AG04449 (cell line): ENCODE measurements around the gene PALLD.

ENCODE experiments used
- CTCF ChIA-PET: fragments of 350-600 bp; formaldehyde crosslinking; extraction: SDS; loops from one replicate; lab custom pipeline; 2021; ENCODE audit warnings: antibody characterized with exemption; lab: Yijun Ruan, JAX
- POLR2A ChIA-PET: fragments of 400-600, 350-600 bp; formaldehyde crosslinking; extraction: SDS; loops from one replicate; lab custom pipeline; 2020; ENCODE audit warnings: antibody characterized with exemption, inconsistent platforms; lab: Yijun Ruan, JAX
- DNase-seq: peaks from one replicate; pipeline ENCODE4 v3.0.0-alpha.2; 2010; ENCODE audit warnings: low read depth, low spot score
- H3K4me3 ChIP-seq: 2 replicates; pipeline ENCODE4 v1.5.1; 2011; ENCODE audit warnings: low read depth, mild to moderate bottlenecking, control low read depth, low read length
- TF ChIP-seq, protein P1 (sequence below): IDR thresholded peaks from one replicate; pipeline ENCODE4 v1.5.1; 2011; ENCODE audit warnings: mild to moderate bottlenecking, moderate library complexity, low read length, control low read depth, inconsistent platforms; ENCODE audit not compliant: insufficient read depth; ENCODE audit errors: missing control alignments

PALLD gene

DNA sequence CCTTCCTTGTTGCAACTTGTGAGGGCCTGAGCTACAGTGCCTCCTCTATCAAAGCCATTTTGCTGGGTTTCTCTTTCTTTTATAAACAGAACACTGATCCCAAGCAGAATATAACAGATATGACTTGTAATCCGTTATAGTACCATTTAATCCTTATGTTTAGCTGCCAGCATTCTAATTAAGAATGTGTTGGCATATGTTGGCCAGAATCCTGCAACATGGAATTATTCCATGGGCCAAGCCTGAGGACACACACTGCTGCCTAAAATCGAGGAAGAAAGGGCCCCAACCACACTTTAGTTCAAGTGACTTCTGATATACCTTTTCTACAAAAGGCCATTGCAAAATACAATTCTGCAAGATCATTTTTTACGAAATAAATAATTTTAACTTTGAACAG lies 28.0 kb downstream of the PALLD start:
- TF ChIP-seq, protein P1, sequence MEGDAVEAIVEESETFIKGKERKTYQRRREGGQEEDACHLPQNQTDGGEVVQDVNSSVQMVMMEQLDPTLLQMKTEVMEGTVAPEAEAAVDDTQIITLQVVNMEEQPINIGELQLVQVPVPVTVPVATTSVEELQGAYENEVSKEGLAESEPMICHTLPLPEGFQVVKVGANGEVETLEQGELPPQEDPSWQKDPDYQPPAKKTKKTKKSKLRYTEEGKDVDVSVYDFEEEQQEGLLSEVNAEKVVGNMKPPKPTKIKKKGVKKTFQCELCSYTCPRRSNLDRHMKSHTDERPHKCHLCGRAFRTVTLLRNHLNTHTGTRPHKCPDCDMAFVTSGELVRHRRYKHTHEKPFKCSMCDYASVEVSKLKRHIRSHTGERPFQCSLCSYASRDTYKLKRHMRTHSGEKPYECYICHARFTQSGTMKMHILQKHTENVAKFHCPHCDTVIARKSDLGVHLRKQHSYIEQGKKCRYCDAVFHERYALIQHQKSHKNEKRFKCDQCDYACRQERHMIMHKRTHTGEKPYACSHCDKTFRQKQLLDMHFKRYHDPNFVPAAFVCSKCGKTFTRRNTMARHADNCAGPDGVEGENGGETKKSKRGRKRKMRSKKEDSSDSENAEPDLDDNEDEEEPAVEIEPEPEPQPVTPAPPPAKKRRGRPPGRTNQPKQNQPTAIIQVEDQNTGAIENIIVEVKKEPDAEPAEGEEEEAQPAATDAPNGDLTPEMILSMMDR, result no peak
- ChIA-PET POLR2A (no interaction called here), CTCF (interaction anchor here (1.3 to 2.1 kb wide), 4 partner anchors 9 to 399 kb away, joined by 3 to 13 read pairs (median 4); no protein-coding TSS in a partner anchor)
- no peak overlapping the region for H3K4me3 ChIP-seq
- no peak for DNase-seq

DNA sequence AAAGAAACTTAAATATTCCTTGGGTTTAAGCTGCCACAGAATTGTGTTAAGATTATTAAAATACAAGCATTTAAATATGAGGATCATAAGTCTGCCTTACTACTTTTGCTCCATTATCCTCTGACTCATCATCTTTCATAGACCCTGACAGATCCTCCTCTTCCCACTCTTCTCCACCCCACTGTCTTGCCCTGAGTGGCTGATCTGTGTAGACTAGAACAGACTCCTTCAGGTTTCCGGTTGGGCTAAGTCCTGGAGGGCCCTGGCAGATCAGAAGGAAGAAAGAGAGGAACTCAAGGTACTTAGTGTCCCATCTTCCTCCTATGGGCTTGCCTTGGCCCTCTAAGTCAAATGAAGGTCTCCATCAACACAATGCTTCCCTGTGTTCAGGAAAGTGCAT lies 30.7 kb downstream of the PALLD start:
- POLR2A ChIA-PET, result interaction anchor here (1.3 to 1.4 kb wide), 2 partner anchors 12 to 304 kb away, joined by 4 read pairs; no protein-coding TSS in a partner anchor
- DNase-seq, result no peak
- CTCF ChIA-PET, result interaction anchor here (0.8 to 1.3 kb wide), 3 partner anchors 11 to 44 kb away, joined by 3 to 7 read pairs (median 3); no protein-coding TSS in a partner anchor
- no peak overlapping the region for H3K4me3 ChIP-seq
- TF ChIP-seq, protein P1, result no peak

DNA sequence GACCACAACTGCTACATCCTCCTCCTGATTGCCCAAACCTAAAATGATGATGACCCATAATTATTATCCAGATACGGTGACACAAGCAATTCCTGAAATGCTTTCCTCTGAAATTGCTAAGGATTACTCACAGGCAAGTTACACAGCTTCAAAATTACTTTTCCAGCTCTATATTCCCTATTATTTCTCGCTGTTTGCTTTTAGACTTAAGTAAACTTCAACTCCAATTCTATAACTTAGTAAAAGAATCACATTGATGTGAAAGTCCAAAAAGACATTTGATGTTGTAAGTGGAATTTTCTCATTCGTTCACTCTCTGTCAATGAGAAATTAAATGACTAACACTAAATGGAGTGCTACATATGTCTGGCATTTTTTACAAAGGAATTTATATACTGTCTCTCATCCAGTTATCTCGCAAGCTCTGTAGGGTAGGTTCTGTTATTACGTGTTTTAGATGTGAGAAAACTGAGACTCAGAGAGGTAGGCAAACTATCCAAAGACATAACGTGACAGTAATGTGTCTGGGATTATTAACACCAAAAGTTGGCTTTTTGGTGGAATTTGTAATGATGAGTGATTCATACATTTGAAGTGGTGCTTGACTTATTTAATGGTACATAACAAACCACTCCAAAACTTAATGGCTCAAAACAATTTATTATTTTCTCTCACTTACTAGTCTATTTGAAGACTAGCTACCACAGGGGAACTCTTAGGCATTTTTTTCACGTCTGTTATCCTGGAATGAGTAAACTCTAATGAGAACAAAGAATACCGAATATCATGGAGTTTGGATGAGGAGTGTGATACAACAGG lies 31.5 kb downstream of the PALLD start:
- no peak overlapping the region for H3K4me3 ChIP-seq
- ChIA-PET CTCF (interaction anchor here (0.8 to 1.7 kb wide), 6 partner anchors 8 to 43 kb away, joined by 3 to 7 read pairs (median 4); no protein-coding TSS in a partner anchor), POLR2A (interaction anchor here (1.3 to 1.4 kb wide), 2 partner anchors 12 to 303 kb away, joined by 4 read pairs; no protein-coding TSS in a partner anchor)

DNA sequence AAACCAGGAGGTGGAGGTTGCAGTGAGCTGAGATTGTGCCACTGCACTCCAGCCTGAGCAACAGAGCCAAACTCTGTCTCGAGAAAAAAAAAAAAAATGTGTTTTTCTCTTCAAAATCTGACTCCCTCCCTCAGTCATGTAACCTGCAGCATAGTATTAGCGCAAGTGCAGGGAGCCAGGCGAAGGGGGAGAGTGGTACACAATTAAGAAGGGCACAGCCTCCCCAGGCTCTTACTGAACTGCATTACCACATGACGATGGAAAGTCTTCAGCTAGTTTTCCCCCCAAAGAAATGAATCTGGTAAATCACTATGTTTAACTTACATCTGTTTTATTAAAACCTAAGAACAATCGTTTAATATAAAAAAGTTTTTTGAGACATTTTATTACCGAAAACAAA lies 32.4 kb downstream of the PALLD start:
- no peak overlapping the region for H3K4me3 ChIP-seq
- ChIA-PET POLR2A (no interaction called here), CTCF (interaction anchor here (1.2 to 2.3 kb wide), 5 partner anchors 8 to 346 kb away, joined by 3 to 7 read pairs (median 5); no protein-coding TSS in a partner anchor)
- no peak for DNase-seq
- TF ChIP-seq, protein P1, result no peak

More for the DNA sequence above, 31.5 kb downstream of the PALLD start:
- DNase-seq, result peak; percentile 79
- TF ChIP-seq, protein P1, result no peak

DNA sequence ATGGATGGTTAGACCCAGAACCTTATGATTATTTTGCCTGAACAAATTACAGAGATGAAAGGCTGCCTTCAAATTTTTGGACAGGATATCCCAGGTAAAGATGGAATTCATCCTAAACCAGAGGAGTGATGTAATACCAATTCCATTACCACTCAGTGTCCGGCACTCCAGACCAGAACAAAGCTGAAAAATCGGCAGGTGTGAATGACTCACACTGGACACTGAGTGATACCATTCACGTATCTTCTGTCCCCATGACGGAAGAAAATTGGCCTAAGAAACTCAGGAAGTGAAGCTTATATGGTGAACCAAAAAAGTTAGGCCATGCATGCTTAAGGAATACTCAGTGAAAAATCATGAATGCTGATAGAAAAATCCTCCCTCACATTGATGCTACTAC lies 34.5 kb downstream of the PALLD start:
- no peak for DNase-seq
- ChIA-PET CTCF (interaction anchor here (1.2 to 2.3 kb wide), 5 partner anchors 9 to 390 kb away, joined by 3 to 6 read pairs (median 4); no protein-coding TSS in a partner anchor), POLR2A (interaction anchor here (0.7 kb wide), 1 partner anchor 37 kb away, joined by 3 read pairs; no protein-coding TSS in a partner anchor)
- TF ChIP-seq, protein P1, result no peak
- H3K4me3 ChIP-seq, result no peak overlapping the region

DNA sequence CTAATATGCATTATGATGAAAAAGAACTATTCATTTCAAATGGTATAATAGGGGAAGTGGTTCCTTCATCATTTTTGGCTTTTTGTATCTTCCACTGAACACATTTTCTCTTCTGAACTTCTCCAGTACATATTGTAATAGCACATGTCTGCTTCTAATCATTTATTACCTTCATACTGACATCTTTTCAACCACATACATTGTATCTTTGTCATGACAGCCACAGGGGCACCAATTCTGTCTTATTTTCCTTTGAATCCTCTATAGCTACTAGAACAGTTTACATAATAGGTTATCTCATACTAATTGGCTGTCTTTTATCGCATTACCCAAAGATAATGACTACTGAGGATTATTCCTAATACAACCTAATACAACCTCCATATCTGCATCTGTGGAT lies 37.7 kb downstream of the PALLD start:
- TF ChIP-seq, protein P1, result no peak
- DNase-seq, result no peak
- H3K4me3 ChIP-seq, result no peak overlapping the region
- CTCF ChIA-PET, result no interaction called here
- POLR2A ChIA-PET, result no interaction called here
